Rectal smooth muscle tissue (tissue), 1 donor: ENCODE data around the gene USE1.
A peak's percentile ranks its signal among the peaks of the same experiment; 100 is the strongest.

Source experiments
- H3K27ac ChIP-seq: one replicate; pipeline ENCODE4 v1.7.0; 2013; ENCODE audit warnings: low read depth, low read length, inconsistent platforms
- H3K27me3 ChIP-seq: one replicate; pipeline ENCODE4 v1.7.0; 2013; ENCODE audit warnings: low read length; ENCODE audit not compliant: control insufficient read depth, insufficient read depth
- H3K36me3 ChIP-seq: one replicate; pipeline ENCODE4 v1.7.0; 2013; ENCODE audit warnings: low read length; ENCODE audit not compliant: control insufficient read depth, insufficient read depth
- H3K4me1 ChIP-seq: one replicate; pipeline ENCODE4 v1.7.0; 2013; ENCODE audit warnings: low read length; ENCODE audit not compliant: control insufficient read depth, insufficient read depth
- H3K4me3 ChIP-seq: one replicate; pipeline ENCODE4 v1.7.0; 2013; ENCODE audit warnings: low read length
- H3K9ac ChIP-seq: one replicate; pipeline ENCODE4 v1.7.0; 2013; ENCODE audit warnings: low read length

Gene USE1

DNA sequence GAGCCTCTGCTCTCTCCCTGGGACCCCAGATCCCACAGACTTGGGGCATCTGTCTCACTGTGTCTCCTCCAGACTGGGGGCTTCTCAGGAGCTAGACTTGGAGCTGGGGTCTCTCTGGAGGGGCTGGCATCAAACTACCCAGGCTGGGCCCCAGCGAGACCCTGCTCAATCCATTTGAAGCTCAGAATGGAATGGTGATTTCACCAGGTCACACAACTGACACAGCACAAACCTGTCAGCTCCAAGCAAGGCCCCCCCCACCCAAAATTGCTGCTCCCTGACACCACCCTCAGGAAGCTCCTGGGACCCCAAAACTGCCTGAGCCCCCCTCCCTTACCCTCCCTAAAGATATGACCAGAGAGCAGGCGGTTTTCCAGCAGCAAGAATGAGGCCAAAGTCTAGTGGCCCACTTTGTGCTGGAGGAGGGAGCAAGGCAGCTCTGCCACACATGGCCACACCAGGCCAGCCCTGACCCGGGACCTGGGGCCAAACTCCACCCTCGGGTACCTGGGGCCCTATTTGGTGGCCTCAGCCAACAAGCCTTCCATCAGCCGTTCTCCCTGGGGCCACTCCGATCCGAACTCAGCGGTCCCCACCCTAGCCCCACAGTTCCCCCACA is 28.2 kb downstream of the USE1 start:
- H3K9ac ChIP-seq = no peak overlapping the region
- peaks cover 2% of the 10 kb centered on the region for H3K4me1 ChIP-seq

DNA sequence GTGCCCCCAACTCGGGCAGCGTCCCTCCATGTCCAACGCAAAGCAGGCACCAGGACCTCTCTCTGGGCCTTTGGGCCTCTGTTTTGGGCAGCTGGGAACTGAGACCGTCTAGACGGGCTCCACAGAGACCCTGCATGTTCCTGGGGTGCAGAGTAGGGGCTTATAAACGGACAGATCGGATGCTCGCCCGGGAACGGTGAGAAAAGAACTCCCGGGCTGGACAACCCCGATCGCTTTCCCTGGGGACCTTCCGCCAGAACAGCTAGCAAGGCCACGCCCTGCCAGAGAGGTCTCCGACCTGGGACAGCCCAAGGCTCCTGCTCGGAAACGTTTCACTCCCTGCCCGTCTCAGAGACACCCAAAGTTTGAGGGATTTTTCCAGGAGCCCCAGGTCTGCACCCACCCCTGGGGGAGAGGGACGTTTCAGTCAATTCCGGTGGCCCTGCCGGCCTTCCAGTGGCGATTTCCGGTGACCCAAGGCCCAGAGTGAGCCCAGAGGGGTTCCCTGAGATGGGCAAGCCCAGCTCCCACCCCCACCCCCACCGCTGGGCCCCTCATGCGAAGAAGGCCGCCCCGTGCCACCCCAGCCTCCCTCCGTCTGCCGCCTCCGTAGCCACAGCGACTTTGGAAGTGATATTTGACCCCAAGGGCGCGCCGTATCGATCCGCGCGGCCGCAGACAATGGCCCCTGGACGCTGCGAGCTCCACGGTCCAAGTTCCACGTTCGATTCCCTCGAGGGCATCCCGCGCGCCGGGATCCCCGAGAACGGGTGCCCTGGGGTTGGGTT is 28.9 kb downstream of the USE1 start:
- Histone ChIP-seq H3K9ac (peak overlapping the region; percentile 13), H3K4me1 (peaks cover 2% of the 10 kb centered on the region), H3K36me3 (no peaks in the 10 kb centered on the region), H3K27ac (peak overlapping the region; percentile 74), H3K27me3 (no peaks in the 10 kb centered on the region), H3K4me3 (peak overlapping the region; percentile 91)

More for the DNA sequence above, 28.2 kb downstream of the USE1 start:
- Histone ChIP-seq H3K36me3 (peaks cover 3% of the 10 kb centered on the region), H3K27me3 (no peaks in the 10 kb centered on the region), H3K27ac (peak overlapping the region; percentile 74), H3K4me3 (peak overlapping the region; percentile 91)

DNA sequence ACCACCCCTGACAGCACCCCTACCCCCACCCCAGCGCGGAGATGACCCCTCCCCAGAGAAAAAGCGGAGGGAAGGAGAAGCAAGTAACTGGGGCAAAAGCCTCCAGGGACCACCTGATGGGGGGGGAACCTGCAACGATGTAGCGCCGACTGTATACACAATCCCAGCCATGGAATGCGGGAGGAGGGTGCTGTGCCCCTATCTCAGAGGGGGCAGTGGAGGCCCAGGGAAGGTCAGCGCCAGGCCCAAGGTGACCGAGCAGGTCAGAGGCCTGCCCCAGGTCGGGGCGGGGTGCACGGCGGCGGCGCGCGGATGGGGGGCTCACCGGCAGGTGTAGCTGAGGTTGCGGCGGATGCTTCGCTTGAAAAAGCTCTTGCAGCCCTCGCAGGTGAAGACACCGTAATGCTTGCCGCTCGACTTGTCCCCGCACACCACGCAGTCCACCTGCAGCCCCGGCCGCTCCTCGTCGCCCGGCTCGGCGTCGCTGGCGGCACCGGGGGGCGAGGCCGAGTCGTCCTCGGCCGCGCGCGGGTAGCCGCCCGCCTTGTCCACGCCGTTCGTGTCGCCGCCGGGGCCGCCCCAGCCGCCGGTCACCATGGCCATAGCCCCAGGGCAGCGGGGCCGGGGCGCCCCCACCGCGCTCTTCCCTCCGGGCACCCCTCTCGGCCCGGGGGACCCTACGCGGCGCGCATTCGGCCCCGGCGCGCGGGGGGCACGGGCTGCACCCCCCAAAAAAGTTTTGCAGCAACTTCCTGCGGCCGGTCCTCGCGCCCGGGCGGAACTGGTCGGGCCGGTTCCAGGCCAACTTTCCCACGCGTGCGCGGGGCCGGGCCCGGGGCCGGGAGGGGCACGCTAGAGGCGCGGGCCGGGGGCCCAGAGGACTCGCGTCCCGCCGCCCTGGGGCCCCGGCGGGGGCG is 29.7 kb downstream of the USE1 start:
- Histone ChIP-seq H3K4me1 (peaks cover 2% of the 10 kb centered on the region), H3K4me3 (peak overlapping the region; percentile 91), H3K36me3 (no peaks in the 10 kb centered on the region), H3K9ac (peak overlapping the region; percentile 13), H3K27me3 (no peaks in the 10 kb centered on the region), H3K27ac (peak overlapping the region; percentile 74)

DNA sequence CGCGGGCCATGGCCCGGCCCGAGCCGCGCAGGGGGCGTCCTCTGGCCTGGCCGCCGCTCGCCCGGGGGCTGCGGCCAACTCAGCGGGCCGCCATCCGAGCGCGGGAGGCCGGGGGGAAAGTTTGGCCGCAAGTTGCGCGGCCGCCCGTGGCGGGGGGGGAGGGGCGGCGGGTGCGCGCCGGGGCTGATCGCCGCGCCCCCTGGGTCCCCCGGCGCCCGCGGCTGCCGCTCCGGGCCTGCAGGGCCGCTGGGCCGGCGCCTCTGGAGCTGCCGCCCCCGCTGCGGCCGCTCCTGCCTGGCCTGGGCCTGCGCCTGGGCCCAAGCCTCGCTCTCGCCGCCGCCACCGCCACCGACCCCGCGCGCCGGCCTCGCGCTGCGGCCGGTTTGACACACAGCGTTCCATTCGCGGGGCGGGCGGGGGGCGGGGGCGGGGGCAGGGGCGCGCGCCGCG is 30.4 kb downstream of the USE1 start, which contains the start of gene NR2F6:
NR2F6 (minus strand) TSS at position 385 of the 450 bp plus-strand sequence. CDS start 699 bp downstream, outside the sequence.
- Histone ChIP-seq H3K36me3 (no peaks in the 10 kb centered on the region), H3K27ac (peak within 1 kb of the TSS; percentile 88), H3K4me1 (peaks cover 2% of the 10 kb centered on the region), H3K4me3 (peak within 1 kb of the TSS; percentile 91), H3K27me3 (no peaks in the 10 kb centered on the region), H3K9ac (peak within 1 kb of the TSS; percentile 28)

DNA sequence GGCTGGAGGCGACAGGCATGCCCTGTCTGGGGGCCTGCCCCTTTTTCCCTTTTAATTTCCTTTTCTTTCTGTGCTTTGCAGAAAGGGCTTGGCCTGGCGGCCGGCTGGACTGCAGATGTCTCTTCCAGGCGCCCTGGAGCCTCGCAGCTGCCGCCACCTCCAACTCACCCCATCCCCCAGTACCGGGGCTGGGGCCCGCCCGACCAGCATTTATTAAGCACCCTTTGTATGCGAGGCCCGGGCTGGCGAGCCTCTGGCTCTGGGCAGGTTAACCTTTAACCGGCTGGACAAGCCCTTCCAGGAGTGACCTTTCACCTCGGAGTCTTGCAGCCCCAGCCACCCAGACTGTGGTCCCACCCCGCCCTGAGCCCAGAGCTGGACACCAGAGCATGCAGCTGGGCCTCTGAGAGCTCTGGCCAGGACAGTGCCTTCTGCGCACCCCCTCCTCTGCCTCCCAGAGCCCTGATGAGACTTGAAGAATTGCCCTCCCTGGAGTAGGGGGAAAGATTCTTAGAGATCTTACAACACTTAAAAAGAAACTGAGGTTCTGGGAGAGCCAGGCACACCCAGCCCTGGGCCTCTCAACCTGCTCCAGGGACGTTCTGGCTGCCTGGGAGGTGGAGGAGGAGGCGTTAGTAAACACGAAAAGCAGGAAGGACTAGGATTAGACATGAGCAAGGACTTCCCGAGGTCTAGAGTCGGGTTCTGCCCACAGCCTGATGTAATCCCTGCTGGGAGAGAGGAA is 31.7 kb downstream of the USE1 start:
- H3K4me1 ChIP-seq = peaks cover 2% of the 10 kb centered on the region
- H3K36me3 ChIP-seq = no peaks in the 10 kb centered on the region
- H3K27me3 ChIP-seq = no peaks in the 10 kb centered on the region
- H3K27ac ChIP-seq = peak overlapping the region; percentile 88
- H3K4me3 ChIP-seq = peak overlapping the region; percentile 68
- no peak overlapping the region for H3K9ac ChIP-seq

DNA sequence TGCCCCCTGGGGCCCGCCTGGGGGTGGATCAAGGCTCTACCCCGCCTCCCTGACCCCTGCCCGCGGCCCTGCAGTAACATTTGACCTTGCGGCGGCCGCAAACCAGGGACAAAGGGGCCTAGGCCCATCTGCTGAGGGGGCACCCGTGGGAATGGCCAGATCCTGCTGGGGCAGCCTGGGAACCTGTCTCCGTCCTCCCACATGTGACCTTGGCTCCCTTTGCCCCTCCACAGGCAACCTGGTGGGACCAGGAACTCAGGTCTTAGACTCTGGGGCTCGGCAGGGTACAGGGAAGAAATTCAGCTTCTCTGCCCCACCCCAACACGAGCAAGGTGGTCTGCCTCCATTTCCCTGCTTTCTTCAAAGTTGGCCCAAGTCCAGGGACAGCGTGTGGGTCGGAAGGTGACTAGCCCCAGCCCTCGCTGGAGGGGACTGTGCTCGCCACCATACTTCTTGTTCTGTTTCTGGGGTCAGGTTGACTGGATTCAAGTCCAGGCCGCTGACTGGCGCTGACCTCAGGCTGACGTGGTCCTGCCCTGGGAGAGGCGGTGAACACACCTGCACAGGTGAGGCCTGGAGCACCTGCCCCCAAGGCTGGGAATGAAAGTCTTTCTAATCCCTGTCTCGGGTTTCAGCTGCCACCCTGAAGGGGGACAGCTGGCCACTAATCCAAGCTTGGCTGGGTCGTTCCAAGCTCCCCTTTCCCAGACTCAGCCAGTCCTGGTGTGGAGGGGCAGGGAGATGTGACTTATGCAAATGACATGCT is 33.0 kb downstream of the USE1 start:
- no peak overlapping the region for H3K9ac ChIP-seq
- H3K4me1 ChIP-seq = peaks cover 2% of the 10 kb centered on the region
- H3K27me3 ChIP-seq = no peaks in the 10 kb centered on the region
- no peak overlapping the region for H3K27ac ChIP-seq
- no peaks in the 10 kb centered on the region for H3K36me3 ChIP-seq
- no peak overlapping the region for H3K4me3 ChIP-seq

DNA sequence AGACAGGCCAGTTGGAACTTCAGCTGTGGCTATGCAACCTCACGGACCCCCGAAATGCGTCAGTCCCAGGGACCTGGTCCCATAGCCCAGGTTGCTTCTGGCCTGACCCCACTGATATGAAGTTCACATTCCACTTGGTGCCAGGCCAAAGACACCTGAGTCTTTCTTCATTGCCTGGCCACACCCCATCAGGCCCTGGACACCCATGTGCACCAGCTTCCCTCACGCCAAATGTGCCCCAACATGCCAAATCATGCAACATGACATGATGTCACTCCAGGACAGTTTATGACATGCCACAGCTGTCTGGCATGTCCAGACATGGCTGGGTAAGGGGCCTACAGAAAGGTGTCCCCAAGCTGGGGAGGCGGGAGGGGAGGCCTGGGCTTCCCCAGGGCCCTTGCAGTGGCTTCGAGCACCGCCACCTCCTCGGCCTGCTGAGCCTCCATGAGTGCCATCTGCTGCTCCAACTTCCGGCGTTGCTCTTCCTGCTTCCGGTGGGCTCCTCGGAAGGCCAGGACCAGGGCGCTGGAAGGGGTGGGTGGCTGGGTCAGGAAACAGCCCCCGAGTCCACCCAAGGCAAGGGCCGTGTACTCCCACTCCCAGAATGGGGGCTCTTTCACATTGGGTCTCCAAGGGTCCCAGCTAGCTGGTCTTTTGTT is 34.9 kb downstream of the USE1 start:
- Histone ChIP-seq H3K27ac (no peak overlapping the region), H3K9ac (no peak overlapping the region), H3K27me3 (no peaks in the 10 kb centered on the region), H3K4me3 (no peak overlapping the region), H3K36me3 (no peaks in the 10 kb centered on the region), H3K4me1 (peaks cover 2% of the 10 kb centered on the region)

DNA sequence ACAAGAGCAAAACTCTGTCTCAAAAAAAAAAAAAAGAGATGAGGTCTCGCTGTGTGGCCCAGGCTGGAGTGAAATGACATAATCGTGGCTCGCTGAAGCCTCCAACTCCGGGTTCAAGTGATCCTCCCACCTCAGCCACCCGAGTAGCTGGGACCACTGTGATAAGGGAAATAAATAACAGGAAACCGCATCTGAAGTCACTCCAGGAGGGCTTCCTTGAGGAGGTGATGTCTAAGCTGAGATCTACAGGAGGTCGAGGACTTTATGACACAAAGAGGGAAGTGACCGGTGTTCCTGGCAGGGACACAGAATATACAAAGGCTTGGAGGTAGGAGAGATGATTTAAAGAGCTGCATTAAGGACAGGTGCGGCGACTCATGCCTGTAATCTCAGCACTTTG is 39.5 kb downstream of the USE1 start:
- H3K36me3 ChIP-seq = no peaks in the 10 kb centered on the region
- no peaks in the 10 kb centered on the region for H3K27me3 ChIP-seq

DNA sequence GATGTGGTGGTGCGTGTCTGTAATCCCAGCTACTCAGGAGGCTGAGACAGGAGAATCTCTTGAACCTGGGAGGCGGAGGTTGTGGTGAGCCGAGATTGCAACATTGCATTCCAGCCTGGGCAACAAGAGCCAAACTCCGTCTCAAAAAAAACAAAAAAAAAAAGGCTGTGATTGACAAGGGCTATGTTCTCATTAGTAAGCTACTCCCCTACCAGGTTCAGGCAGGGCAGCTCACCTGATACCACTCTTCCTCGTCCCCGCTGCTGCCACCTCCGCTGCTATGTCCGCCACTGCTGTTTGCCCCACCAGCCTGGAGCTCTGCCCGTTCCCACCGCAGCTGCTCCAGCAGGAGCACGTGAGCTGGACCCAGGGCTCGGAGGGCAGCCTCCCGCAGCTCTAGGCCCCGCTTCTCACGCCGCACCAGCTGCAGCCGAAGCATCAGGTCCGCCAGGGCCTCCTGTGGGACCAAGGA is 40.0 kb downstream of the USE1 start:
- Histone ChIP-seq H3K27ac (no peak overlapping the region), H3K36me3 (no peaks in the 10 kb centered on the region), H3K27me3 (no peaks in the 10 kb centered on the region), H3K4me3 (no peak overlapping the region), H3K4me1 (no peaks in the 10 kb centered on the region), H3K9ac (no peak overlapping the region)

More for the DNA sequence above, 39.5 kb downstream of the USE1 start:
- no peak overlapping the region for H3K9ac ChIP-seq
- no peaks in the 10 kb centered on the region for H3K4me1 ChIP-seq
- no peak overlapping the region for H3K27ac ChIP-seq
- H3K4me3 ChIP-seq = no peak overlapping the region

DNA sequence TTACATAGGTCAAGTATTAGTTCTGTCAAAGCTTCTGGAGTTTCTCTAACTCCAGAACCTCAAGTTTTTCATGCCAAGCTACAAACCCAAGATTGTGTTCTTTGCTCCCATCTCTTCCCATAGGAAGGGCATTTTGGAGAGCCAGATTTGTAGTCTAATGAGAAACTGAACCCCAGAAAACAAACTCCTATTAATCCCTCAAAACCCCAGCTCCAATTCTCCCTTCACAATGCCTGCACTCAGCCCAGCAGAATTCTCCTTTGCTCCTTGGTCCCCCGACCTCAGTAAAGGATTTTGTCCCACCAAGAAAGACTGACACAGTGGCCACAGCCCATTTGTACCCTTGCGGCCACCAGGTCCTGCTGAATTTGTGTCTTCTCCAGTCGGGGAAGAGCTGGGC is 41.0 kb downstream of the USE1 start:
- H3K27ac ChIP-seq = no peak overlapping the region
- no peaks in the 10 kb centered on the region for H3K36me3 ChIP-seq
- H3K4me3 ChIP-seq = no peak overlapping the region
- no peaks in the 10 kb centered on the region for H3K27me3 ChIP-seq
- H3K4me1 ChIP-seq = no peaks in the 10 kb centered on the region
- H3K9ac ChIP-seq = no peak overlapping the region
